Tibial artery (tissue), 4 donors: ENCODE results near the gene CHDH.
A peak's percentile ranks its signal among the peaks of the same experiment; 100 is the strongest.

Source experiments
- DNase-seq, 2 donors: peaks; one replicate each; pipeline ENCODE4 v3.0.0-alpha.2; 2019
- H3K27ac ChIP-seq, 2 donors: fragments of 200-600 bp; sonication (generic) in 1 of 2; 1 replicate in 1 of 2; 2 replicates in 1 of 2; pipeline ENCODE4 v1.5.1; 2018 to 2019; ENCODE audit warnings: mild to moderate bottlenecking in 1 of 2
- H3K27me3 ChIP-seq, 2 donors: fragments of 200-600 bp; sonication (generic) in 1 of 2; one replicate each; pipeline versions ENCODE4 v1.5.1 to v1.6.0; 2016 to 2019
- H3K36me3 ChIP-seq, 3 donors: fragments of 200-600 bp; sonication (generic) in 2 of 3; one replicate each; pipeline ENCODE4 v1.5.1; 2016 to 2019; ENCODE audit warnings: mild to moderate bottlenecking in 2 of 3
- H3K4me1 ChIP-seq, 4 donors: fragments of 200-600 bp; sonication (generic) in 2 of 4; 1 replicate in 3 of 4; 2 replicates in 1 of 4; pipeline ENCODE4 v1.5.1; 2016 to 2019
- H3K4me3 ChIP-seq, 2 donors: fragments of 200-600 bp; sonication (generic) in 1 of 2; 1 replicate in 1 of 2; 2 replicates in 1 of 2; pipeline ENCODE4 v1.5.1; 2018 to 2019; ENCODE audit warnings: mild to moderate bottlenecking in 2 of 2
- H3K9me3 ChIP-seq, 3 donors: fragments of 200-600 bp; sonication (generic) in 1 of 3; one replicate each; pipeline ENCODE4 v1.5.1; 2016 to 2019
- intact Hi-C: fragments of 100-400 bp; cut with DNase I; formaldehyde crosslinking; loops from one replicate; pipeline ENCODE4 v1.15.0; 2023; ENCODE audit warnings: low total_unique reads
- TF ChIP-seq, protein P1 (sequence below), 2 experiments: fragments of 200-600 bp in 1 of 2; fragments of 450-650 bp in 1 of 2; IDR thresholded peaks; one replicate each; pipeline ENCODE4 v1.5.1; 2017 to 2019; ENCODE audit warnings: antibody characterized with exemption in 2 of 2, mild to moderate bottlenecking in 1 of 2, moderate library complexity in 1 of 2

CHDH gene

GRCh38 chr3:53780171-53780570 is 66.0 kb downstream of the CHDH start:
- Histone ChIP-seq H3K27ac (no peak overlapping the region), H3K4me3 (no peak overlapping the region), H3K36me3 (no peaks in the 10 kb centered on the region), H3K4me1 (peaks cover 0 to 19% (median 13%) of the 10 kb centered on the region in 4 donors), H3K9me3 (no peaks in the 10 kb centered on the region), H3K27me3 (no peaks in the 10 kb centered on the region)
- TF ChIP-seq, protein P1, sequence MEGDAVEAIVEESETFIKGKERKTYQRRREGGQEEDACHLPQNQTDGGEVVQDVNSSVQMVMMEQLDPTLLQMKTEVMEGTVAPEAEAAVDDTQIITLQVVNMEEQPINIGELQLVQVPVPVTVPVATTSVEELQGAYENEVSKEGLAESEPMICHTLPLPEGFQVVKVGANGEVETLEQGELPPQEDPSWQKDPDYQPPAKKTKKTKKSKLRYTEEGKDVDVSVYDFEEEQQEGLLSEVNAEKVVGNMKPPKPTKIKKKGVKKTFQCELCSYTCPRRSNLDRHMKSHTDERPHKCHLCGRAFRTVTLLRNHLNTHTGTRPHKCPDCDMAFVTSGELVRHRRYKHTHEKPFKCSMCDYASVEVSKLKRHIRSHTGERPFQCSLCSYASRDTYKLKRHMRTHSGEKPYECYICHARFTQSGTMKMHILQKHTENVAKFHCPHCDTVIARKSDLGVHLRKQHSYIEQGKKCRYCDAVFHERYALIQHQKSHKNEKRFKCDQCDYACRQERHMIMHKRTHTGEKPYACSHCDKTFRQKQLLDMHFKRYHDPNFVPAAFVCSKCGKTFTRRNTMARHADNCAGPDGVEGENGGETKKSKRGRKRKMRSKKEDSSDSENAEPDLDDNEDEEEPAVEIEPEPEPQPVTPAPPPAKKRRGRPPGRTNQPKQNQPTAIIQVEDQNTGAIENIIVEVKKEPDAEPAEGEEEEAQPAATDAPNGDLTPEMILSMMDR (IDR thresholded peaks at IDR 0.05) = no peak
- DNase-seq = no peak
- intact Hi-C loops = no loop called here

DNA sequence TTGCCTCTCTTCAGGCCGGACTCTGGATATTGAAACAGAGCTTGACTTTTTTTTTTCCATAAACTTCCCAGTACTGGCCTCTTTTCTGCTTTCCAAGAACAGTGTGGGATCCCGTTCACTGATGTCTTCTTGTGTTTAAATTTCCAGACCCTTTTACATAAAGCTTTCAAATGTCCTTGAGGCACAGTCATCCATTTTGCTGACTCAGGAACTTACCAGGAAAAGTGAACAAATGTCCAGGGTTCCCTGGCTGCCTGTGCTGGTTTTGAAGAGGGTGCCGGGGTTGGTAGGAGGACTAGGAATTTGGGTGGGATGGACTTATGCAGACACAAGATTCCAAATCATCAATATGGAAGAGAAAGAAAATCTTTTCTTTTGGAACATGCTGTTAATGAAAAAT is 68.1 kb downstream of the CHDH start:
- no peak overlapping the region for H3K27ac ChIP-seq
- H3K4me1 ChIP-seq = peaks cover 0 to 28% (median 25%) of the 10 kb centered on the region in 4 donors
- no peak overlapping the region for H3K4me3 ChIP-seq
- H3K9me3 ChIP-seq = no peaks in the 10 kb centered on the region
- H3K27me3 ChIP-seq = no peaks in the 10 kb centered on the region
- TF ChIP-seq, protein P1 (IDR thresholded peaks at IDR 0.05) = no peak
- intact Hi-C loops = loop anchor here (5.0 kb wide), 1 partner anchor 1646 kb away; no protein-coding TSS in a partner anchor
- H3K36me3 ChIP-seq = no peaks in the 10 kb centered on the region
- DNase-seq = no peak

- peaks cover 0 to 34% (median 29%) of the 10 kb centered on the region in 4 donors for H3K4me1 ChIP-seq
- no peak for DNase-seq
- H3K27me3 ChIP-seq = no peaks in the 10 kb centered on the region
- intact Hi-C loops = loop anchor here (5.0 kb wide), 1 partner anchor 1645 kb away; no protein-coding TSS in a partner anchor
- no peak overlapping the region for H3K27ac ChIP-seq
- H3K36me3 ChIP-seq = no peaks in the 10 kb centered on the region
- no peaks in the 10 kb centered on the region for H3K9me3 ChIP-seq
- H3K4me3 ChIP-seq = no peak overlapping the region
- TF ChIP-seq, protein P1 (IDR thresholded peaks at IDR 0.05) = no peak
These were observed 68.8 kb downstream of the CHDH start for GRCh38 chr3:53777468-53777867.

- intact Hi-C loops = loop anchor here (5.0 kb wide), 1 partner anchor 1644 kb away; no protein-coding TSS in a partner anchor
- no peaks in the 10 kb centered on the region for H3K27me3 ChIP-seq
- no peak for DNase-seq
- H3K36me3 ChIP-seq = no peaks in the 10 kb centered on the region
- TF ChIP-seq, protein P1 (IDR thresholded peaks at IDR 0.05) = no peak
- peaks cover 0 to 35% (median 29%) of the 10 kb centered on the region in 4 donors for H3K4me1 ChIP-seq
- H3K4me3 ChIP-seq = no peak overlapping the region
- H3K27ac ChIP-seq = peak overlapping the region in 1 of 2 donors; percentile 7
- no peaks in the 10 kb centered on the region for H3K9me3 ChIP-seq
These were observed 69.6 kb downstream of the CHDH start for GRCh38 chr3:53776494-53777101.

- no peaks in the 10 kb centered on the region for H3K27me3 ChIP-seq
- intact Hi-C loops = loop anchor here (5.0 kb wide), 1 partner anchor 1644 kb away; no protein-coding TSS in a partner anchor
- H3K4me3 ChIP-seq = no peak overlapping the region
- peaks cover 0 to 35% (median 29%) of the 10 kb centered on the region in 4 donors for H3K4me1 ChIP-seq
- H3K36me3 ChIP-seq = no peaks in the 10 kb centered on the region
- TF ChIP-seq, protein P1 (IDR thresholded peaks at IDR 0.05) = no peak
- H3K9me3 ChIP-seq = no peaks in the 10 kb centered on the region
- no peak for DNase-seq
- H3K27ac ChIP-seq = peak overlapping the region in 1 of 2 donors; percentile 7
These were observed 70.4 kb downstream of the CHDH start for GRCh38 chr3:53775834-53776251.
